CD14-positive monocyte (primary cell): Measurements from ENCODE around the gene ONECUT3. TPM values are rescaled to one million over a fixed set of nuclear protein-coding genes. Genes with fewer than 3 reads are reported as not detected.

Source experiments
- DNase-seq, 3 donors: peaks; one replicate each; pipeline ENCODE4 v3.0.0-alpha.2; 2011 to 2022
- H2AFZ ChIP-seq: 2 replicates; pipeline ENCODE4 v1.6.0; 2012; ENCODE audit warnings: mild to moderate bottlenecking, low read depth, low read length, inconsistent platforms; ENCODE audit not compliant: insufficient read depth, poor library complexity, severe bottlenecking
- H3K27ac ChIP-seq, 2 donors: 1 replicate in 1 of 2; 2 replicates in 1 of 2; pipeline ENCODE4 v1.5.1; 2012 to 2013; ENCODE audit warnings: low read length in 2 of 2, control low read depth in 1 of 2, inconsistent platforms in 1 of 2, low read depth in 1 of 2, mild to moderate bottlenecking in 1 of 2
- H3K27me3 ChIP-seq, 2 donors: one replicate each; pipeline versions ENCODE4 v1.6.0 to v1.6.1; 2011 to 2013; ENCODE audit warnings: low read length in 2 of 2; ENCODE audit not compliant: control insufficient read depth in 2 of 2, insufficient read depth in 2 of 2
- H3K36me3 ChIP-seq, 2 donors: replicated peaks in 1 of 2; 1 replicate in 1 of 2; 2 replicates in 1 of 2; pipeline versions ENCODE4 v1.5.1 to v1.6.1; 2012 to 2013; ENCODE audit warnings: low read length in 2 of 2, control low read depth in 1 of 2, inconsistent platforms in 1 of 2, mild to moderate bottlenecking in 1 of 2; ENCODE audit not compliant: insufficient read depth in 2 of 2, control insufficient read depth in 1 of 2
- H3K4me1 ChIP-seq, 2 donors: 1 replicate in 1 of 2; 2 replicates in 1 of 2; pipeline versions ENCODE4 v1.5.1 to v1.6.1; 2012 to 2013; ENCODE audit warnings: low read length in 2 of 2, control low read depth in 1 of 2, inconsistent platforms in 1 of 2, mild to moderate bottlenecking in 1 of 2, moderate library complexity in 1 of 2; ENCODE audit not compliant: insufficient read depth in 2 of 2, control insufficient read depth in 1 of 2
- H3K4me2 ChIP-seq: replicated peaks from 2 replicates; pipeline ENCODE3; 2012; ENCODE audit warnings: low read length, moderate library complexity, mild to moderate bottlenecking; ENCODE audit not compliant: poor library complexity, severe bottlenecking; ENCODE audit errors: extremely low read depth
- H3K4me3 ChIP-seq, 3 experiments: fragments of 200-600 bp in 1 of 3; sonication (generic) in 1 of 3; replicated peaks in 1 of 3; 1 replicate in 2 of 3; 2 replicates in 1 of 3; pipeline ENCODE4 v1.5.1; 2011 to 2013; ENCODE audit warnings: low read length in 3 of 3, mild to moderate bottlenecking in 3 of 3, control low read depth in 2 of 3, low read depth in 2 of 3, inconsistent platforms in 1 of 3, moderate library complexity in 1 of 3
- H3K79me2 ChIP-seq: 2 replicates; pipeline ENCODE4 v1.6.0; 2012; ENCODE audit warnings: mild to moderate bottlenecking, control low read depth, inconsistent platforms, low read length, moderate library complexity; ENCODE audit not compliant: insufficient read depth
- H3K9ac ChIP-seq: 2 replicates; pipeline ENCODE4 v1.6.0; 2017; ENCODE audit warnings: low read length, mild to moderate bottlenecking; ENCODE audit not compliant: insufficient read depth, poor library complexity, severe bottlenecking
- H3K9me3 ChIP-seq, 2 donors: replicated peaks in 1 of 2; 1 replicate in 1 of 2; 2 replicates in 1 of 2; pipeline versions ENCODE4 v1.5.1 to v1.6.1; 2012 to 2013; ENCODE audit warnings: low read length in 2 of 2, control low read depth in 1 of 2; ENCODE audit not compliant: control insufficient read depth in 1 of 2, insufficient read depth in 1 of 2
- H4K20me1 ChIP-seq: 2 replicates; pipeline ENCODE4 v1.6.0; 2012; ENCODE audit warnings: mild to moderate bottlenecking, low read length, control low read depth, moderate library complexity; ENCODE audit not compliant: insufficient read depth
- H3K27ac Mint-ChIP-seq, 7 donors: one replicate each; pipeline ENCODE4 v1.8.0; 2020; ENCODE audit warnings: mild to moderate bottlenecking in 7 of 7, mixed read lengths in 7 of 7, moderate library complexity in 6 of 7, inconsistent platforms in 2 of 7
- H3K27me3 Mint-ChIP-seq, 3 donors: one replicate each; pipeline ENCODE4 v1.8.0; 2021 to 2022; ENCODE audit warnings: low read depth in 3 of 3, mild to moderate bottlenecking in 3 of 3, mixed read lengths in 3 of 3, moderate library complexity in 3 of 3, inconsistent platforms in 1 of 3
- H3K36me3 Mint-ChIP-seq, 2 donors: one replicate each; pipeline ENCODE4 v1.8.0; 2020; ENCODE audit warnings: mixed read lengths in 2 of 2, inconsistent platforms in 1 of 2, mild to moderate bottlenecking in 1 of 2
- H3K4me1 Mint-ChIP-seq: one replicate; pipeline ENCODE4 v1.8.0; 2020; ENCODE audit warnings: mild to moderate bottlenecking, mixed read lengths
- H3K4me3 Mint-ChIP-seq, 2 donors: one replicate each; pipeline ENCODE4 v1.8.0; 2020; ENCODE audit warnings: mild to moderate bottlenecking in 2 of 2, mixed read lengths in 2 of 2, moderate library complexity in 1 of 2
- H3K9me3 Mint-ChIP-seq, 7 donors: one replicate each; pipeline ENCODE4 v1.8.0; 2020 to 2022; ENCODE audit warnings: mixed read lengths in 7 of 7, mild to moderate bottlenecking in 6 of 7, moderate library complexity in 6 of 7, inconsistent platforms in 2 of 7
- CTCF ChIP-seq: fragments of 200-600 bp; IDR thresholded peaks from one replicate; pipeline ENCODE4 v1.8.0; 2022; ENCODE audit warnings: antibody characterized with exemption, mild to moderate bottlenecking
- WGBS: methylation state at CpG from one replicate; pipeline ENCODE4 v1.1.5; 2013; ENCODE audit warnings: missing lambda C conversion rate; ENCODE audit not compliant: insufficient coverage; 5-methylcytosine and 5-hydroxymethylcytosine counted together
- intact Hi-C, 2 donors: fragments of 100-400 bp; cut with micrococcal nuclease; formaldehyde crosslinking; loops; one replicate each; pipeline versions ENCODE4 v1.15.0 to v1.15.1; 2023
- polyA plus RNA-seq, 3 donors: library from polyadenylated mRNA; depleted of rRNA in 1 of 3; unstranded in 2 of 3; stranded (reverse) in 1 of 3; fragments of 300-500 nt in 2 of 3; fragments of >200 nt in 1 of 3; fragmentation: Illumina TruSeq in 2 of 3; gene quantifications; 1 replicate in 2 of 3; 2 replicates in 1 of 3; pipeline ENCODE4 v1.2.3, GENCODE V29; 2012 to 2021

Gene ONECUT3
- polyA plus RNA-seq, 3 donors, result not detected

GRCh38 chr19:1758231-1758577 lies 4.9 kb downstream of the ONECUT3 start:
- intact Hi-C loops, result no loop called here
- H3K27me3 ChIP-seq, result peaks cover 44 to 85% of the 10 kb centered on the region in 2 donors
- no peak for DNase-seq

GRCh38 chr19:1758959-1759903 lies 5.9 kb downstream of the ONECUT3 start:
- Mint-ChIP-seq H3K9me3 (peaks cover 0 to 28% (median 13%) of the 10 kb centered on the region in 7 donors), H3K4me1 (peaks cover 2% of the 10 kb centered on the region), H3K36me3 (peaks cover 0 to 4% of the 10 kb centered on the region in 2 donors), H3K27me3 (peaks cover 89 to 97% (median 92%) of the 10 kb centered on the region in 3 donors), H3K27ac (no peak overlapping the region), H3K4me3 (peak overlapping the region in 1 of 2 donors; percentile 62)
- Histone ChIP-seq H3K36me3 (no peaks in the 10 kb centered on the region), H3K9ac (no peak overlapping the region), H3K4me1 (no peaks in the 10 kb centered on the region), H4K20me1 (no peaks in the 10 kb centered on the region), H3K27me3 (peaks cover 53 to 96% of the 10 kb centered on the region in 2 donors), H2AFZ (no peak overlapping the region), H3K9me3 (peaks cover 0 to 38% of the 10 kb centered on the region in 2 donors), H3K4me3 (no peak overlapping the region), H3K79me2 (no peaks in the 10 kb centered on the region), H3K4me2 (no peak overlapping the region), H3K27ac (no peak overlapping the region)
- intact Hi-C loops, result no loop called here
- TF ChIP-seq CTCF, result no peak
- DNase-seq, result no peak
- 13% methylated on average over 3 of the region's 16 CpGs for WGBS

More at GRCh38 chr19:1758231-1758577, 4.9 kb downstream of the ONECUT3 start:
- no peak for TF ChIP-seq CTCF
- H3K4me1 ChIP-seq, result no peaks in the 10 kb centered on the region
- WGBS, result 0% methylated on average over 3 of the region's 10 CpGs
- no peaks in the 10 kb centered on the region for H3K36me3 ChIP-seq
- no peak overlapping the region for H3K4me2 ChIP-seq
- Mint-ChIP-seq H3K4me3 (peak overlapping the region in 1 of 2 donors; percentile 81), H3K27me3 (peaks cover 78 to 90% (median 82%) of the 10 kb centered on the region in 3 donors), H3K9me3 (peaks cover 0 to 23% (median 10%) of the 10 kb centered on the region in 7 donors), H3K4me1 (no peaks in the 10 kb centered on the region), H3K36me3 (peaks cover 0 to 4% of the 10 kb centered on the region in 2 donors), H3K27ac (no peak overlapping the region)
- no peaks in the 10 kb centered on the region for H3K79me2 ChIP-seq
- no peak overlapping the region for H3K9ac ChIP-seq
- H3K9me3 ChIP-seq, result peaks cover 0 to 31% of the 10 kb centered on the region in 2 donors
- no peak overlapping the region for H3K27ac ChIP-seq
- H4K20me1 ChIP-seq, result no peaks in the 10 kb centered on the region
- H2AFZ ChIP-seq, result no peak overlapping the region
- H3K4me3 ChIP-seq, result no peak overlapping the region
